Prostate gland (tissue), 2 donors: ENCODE data around the gene ITGB2. TPM values are rescaled to one million over a fixed set of nuclear protein-coding genes. Genes with fewer than 3 reads are reported as not detected.

ENCODE experiments used
- DNase-seq: peaks from one replicate; pipeline ENCODE4 v3.0.0-alpha.2; 2019; ENCODE audit warnings: low spot score
- H3K27ac ChIP-seq, 2 donors: fragments of 200-600 bp; sonication (generic); 2 replicates each; pipeline ENCODE4 v1.5.1; 2017 to 2019
- H3K27me3 ChIP-seq: fragments of 200-600 bp; sonication (generic); replicated peaks from 2 replicates; pipeline ENCODE4 v1.5.1; 2019; ENCODE audit not compliant: insufficient read depth
- H3K36me3 ChIP-seq, 2 donors: fragments of 200-600 bp; sonication (generic); 1 replicate in 1 of 2; 2 replicates in 1 of 2; pipeline versions ENCODE4 v1.5.1 to v1.8.1; 2017 to 2019
- H3K4me1 ChIP-seq: fragments of 200-600 bp; sonication (generic); replicated peaks from 2 replicates; pipeline ENCODE4 v1.5.1; 2019
- H3K4me3 ChIP-seq, 2 donors: fragments of 200-600 bp; sonication (generic); 2 replicates each; pipeline ENCODE4 v1.5.1; 2017 to 2019
- H3K9me3 ChIP-seq: fragments of 200-600 bp; sonication (generic); 2 replicates; pipeline ENCODE4 v1.5.1; 2017
- POLR2A ChIP-seq: fragments of 450-650 bp; IDR thresholded peaks from one replicate; pipeline ENCODE4 v1.6.1; 2016; ENCODE audit warnings: antibody characterized with exemption, mild to moderate bottlenecking
- POLR2AphosphoS5 ChIP-seq: sonication (generic); formaldehyde crosslinking; IDR thresholded peaks from one replicate; pipeline ENCODE4 v1.6.1; 2017; ENCODE audit warnings: antibody characterized with exemption
- WGBS: methylation state at CpG from one replicate; pipeline ENCODE4 v1.1.5; 2018; 5-methylcytosine and 5-hydroxymethylcytosine counted together
- intact Hi-C: fragments of 100-400 bp; cut with DNase I; formaldehyde crosslinking; loops from one replicate; pipeline ENCODE4 v1.14.2; 2022
- total RNA-seq, 2 donors: library from RNA; depleted of rRNA; stranded (reverse); fragments of >200 nt; gene quantifications; one replicate each; pipeline ENCODE4 v1.1.0, GENCODE V29; 2016
- TF ChIP-seq, protein P1 (sequence below), 4 experiments: fragments of 200-600 bp in 2 of 4; fragments of 450-650 bp in 2 of 4; sonication (generic) in 2 of 4; IDR thresholded peaks; 1 replicate in 3 of 4; 2 replicates in 1 of 4; pipeline ENCODE4 v1.5.1; 2016 to 2019; ENCODE audit warnings: antibody characterized with exemption in 4 of 4, mild to moderate bottlenecking in 2 of 4, moderate library complexity in 2 of 4

ITGB2 gene
- total RNA-seq, 2 donors from 2014 or later = 23.1 to 56.1 TPM

DNA sequence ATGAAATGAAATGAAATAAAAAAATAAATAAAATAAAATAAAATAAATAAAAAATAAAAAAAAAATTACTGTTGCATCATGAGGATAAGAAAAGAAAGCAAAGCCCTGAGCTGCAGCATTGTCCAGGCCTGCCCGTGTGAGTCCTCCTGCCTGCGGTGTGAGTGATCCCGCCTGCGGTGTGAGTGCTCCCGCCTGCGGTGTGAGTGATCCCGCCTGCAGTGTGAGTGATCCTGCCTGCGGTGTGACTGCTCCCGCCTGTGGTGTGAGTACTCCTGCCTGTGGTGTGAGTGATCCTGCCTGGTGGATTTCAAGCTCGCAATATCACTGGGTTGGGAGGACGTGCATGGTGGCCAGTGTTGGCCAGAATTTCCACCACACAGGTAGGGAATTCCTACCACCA lies 24.8 kb downstream of the ITGB2 start:
- Histone ChIP-seq H3K36me3 (no peaks in the 10 kb centered on the region), H3K27ac (no peak overlapping the region), H3K27me3 (no peaks in the 10 kb centered on the region), H3K4me1 (no peaks in the 10 kb centered on the region), H3K4me3 (no peak overlapping the region), H3K9me3 (no peaks in the 10 kb centered on the region)
- no peak for DNase-seq
- WGBS = 87% methylated on average over 11 of the region's 11 CpGs
- intact Hi-C loops = no loop called here
- TF ChIP-seq, protein P1, sequence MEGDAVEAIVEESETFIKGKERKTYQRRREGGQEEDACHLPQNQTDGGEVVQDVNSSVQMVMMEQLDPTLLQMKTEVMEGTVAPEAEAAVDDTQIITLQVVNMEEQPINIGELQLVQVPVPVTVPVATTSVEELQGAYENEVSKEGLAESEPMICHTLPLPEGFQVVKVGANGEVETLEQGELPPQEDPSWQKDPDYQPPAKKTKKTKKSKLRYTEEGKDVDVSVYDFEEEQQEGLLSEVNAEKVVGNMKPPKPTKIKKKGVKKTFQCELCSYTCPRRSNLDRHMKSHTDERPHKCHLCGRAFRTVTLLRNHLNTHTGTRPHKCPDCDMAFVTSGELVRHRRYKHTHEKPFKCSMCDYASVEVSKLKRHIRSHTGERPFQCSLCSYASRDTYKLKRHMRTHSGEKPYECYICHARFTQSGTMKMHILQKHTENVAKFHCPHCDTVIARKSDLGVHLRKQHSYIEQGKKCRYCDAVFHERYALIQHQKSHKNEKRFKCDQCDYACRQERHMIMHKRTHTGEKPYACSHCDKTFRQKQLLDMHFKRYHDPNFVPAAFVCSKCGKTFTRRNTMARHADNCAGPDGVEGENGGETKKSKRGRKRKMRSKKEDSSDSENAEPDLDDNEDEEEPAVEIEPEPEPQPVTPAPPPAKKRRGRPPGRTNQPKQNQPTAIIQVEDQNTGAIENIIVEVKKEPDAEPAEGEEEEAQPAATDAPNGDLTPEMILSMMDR (IDR thresholded peaks at IDR 0.05) = no peak
- TF ChIP-seq POLR2A (no peak), POLR2AphosphoS5 (no peak)

DNA sequence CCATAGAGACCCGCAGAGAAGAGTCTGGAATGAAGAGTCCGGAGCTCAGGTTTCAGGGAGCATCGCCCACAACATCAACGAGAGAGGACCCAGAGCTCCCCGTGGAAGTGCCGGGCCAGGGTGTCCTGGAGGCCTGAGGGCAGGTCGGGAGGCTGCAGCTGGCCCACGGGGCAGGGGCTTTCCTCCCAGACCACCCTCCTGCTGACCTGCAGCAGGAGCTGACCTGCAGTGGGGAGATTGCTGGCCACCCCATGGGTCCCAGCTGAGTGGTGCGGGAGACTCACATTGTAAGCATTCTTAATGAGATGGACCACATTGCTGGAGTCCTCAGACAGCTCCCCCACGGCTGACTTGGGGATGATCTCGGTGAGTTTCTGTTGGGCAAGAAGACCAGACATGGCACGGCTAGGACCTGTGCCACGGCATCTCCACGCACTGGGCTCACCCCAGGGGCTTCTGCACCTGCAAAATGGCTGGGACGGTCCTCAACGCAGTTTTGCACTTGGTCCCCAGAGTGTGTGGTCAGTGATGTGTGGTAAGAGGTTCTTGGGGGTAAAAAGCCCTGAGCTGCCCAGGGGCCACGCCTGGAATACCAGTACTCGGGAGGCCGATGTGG lies 25.9 kb downstream of the ITGB2 start:
- no peaks in the 10 kb centered on the region for H3K4me1 ChIP-seq
- 87% methylated on average over 18 of the region's 19 CpGs for WGBS
- TF ChIP-seq, protein P1 (IDR thresholded peaks at IDR 0.05) = no peak
- no peak for TF ChIP-seq POLR2A
- no peak for TF ChIP-seq POLR2AphosphoS5
- H3K36me3 ChIP-seq = no peaks in the 10 kb centered on the region
- no peaks in the 10 kb centered on the region for H3K9me3 ChIP-seq
- intact Hi-C loops = no loop called here
- H3K27me3 ChIP-seq = no peaks in the 10 kb centered on the region
- no peak overlapping the region for H3K27ac ChIP-seq
- H3K4me3 ChIP-seq = no peak overlapping the region
- DNase-seq = no peak

DNA sequence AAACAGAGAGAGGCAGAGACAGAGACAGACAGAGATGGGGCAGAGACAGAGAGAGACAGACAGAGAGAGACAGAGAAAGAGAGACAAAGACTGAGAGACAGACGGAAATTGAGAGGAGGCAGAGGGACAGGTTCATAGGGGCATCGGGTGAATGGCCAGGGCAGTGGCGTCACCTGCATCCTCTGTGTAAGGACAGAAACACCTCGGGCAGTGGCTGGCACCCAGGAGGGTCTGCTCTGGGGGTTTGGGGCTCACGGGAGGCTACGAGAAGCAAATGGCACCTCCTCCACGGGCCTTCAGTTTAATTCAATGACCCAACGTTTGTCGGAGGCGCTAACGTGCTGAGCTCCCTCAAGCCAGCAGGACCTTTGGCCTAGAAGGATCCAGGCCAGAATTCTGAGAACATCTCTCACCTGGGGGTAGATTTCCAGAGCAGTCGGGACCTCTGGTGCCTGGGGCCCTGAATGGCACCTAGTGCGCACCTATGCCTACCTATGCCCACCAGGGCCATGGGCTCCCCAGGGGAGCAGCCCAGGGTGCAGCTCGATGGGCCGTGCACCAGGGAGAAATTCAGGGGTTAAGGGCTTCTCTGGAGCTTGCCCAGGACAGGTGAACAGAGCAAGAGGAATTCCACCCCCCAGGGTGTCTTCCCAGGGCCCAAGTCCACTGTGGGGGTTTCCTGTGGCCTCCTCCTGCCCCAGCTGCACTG lies 26.6 kb downstream of the ITGB2 start:
- intact Hi-C loops = loop anchor here (1.0 kb wide), 1 partner anchor 38 kb away; no protein-coding TSS in a partner anchor
- WGBS = 85% methylated on average over 15 of the region's 15 CpGs
- Histone ChIP-seq H3K4me1 (no peaks in the 10 kb centered on the region), H3K27me3 (no peaks in the 10 kb centered on the region), H3K27ac (no peak overlapping the region), H3K4me3 (no peak overlapping the region), H3K36me3 (no peaks in the 10 kb centered on the region), H3K9me3 (no peaks in the 10 kb centered on the region)
- TF ChIP-seq POLR2AphosphoS5 (no peak), POLR2A (no peak)
- TF ChIP-seq, protein P1 (IDR thresholded peaks at IDR 0.05) = no peak
- no peak for DNase-seq

DNA sequence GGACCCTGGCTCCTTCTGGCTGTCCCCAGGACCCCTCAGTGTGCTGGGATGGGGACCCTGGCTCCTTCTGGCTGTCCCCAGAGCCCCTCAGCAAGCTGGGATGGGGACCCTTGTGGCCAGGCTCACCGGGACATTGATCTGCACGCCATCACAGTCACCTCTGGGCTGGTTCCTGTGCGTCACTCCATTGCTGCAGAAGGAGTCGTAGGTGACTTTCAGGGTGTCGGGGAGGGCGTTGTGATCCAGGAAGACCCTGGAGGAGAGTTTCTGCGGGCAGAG lies 27.5 kb downstream of the ITGB2 start:
- no peaks in the 10 kb centered on the region for H3K36me3 ChIP-seq
- WGBS = 91% methylated on average over 7 of the region's 7 CpGs
- H3K4me3 ChIP-seq = no peak overlapping the region
- TF ChIP-seq POLR2AphosphoS5 (no peak), POLR2A (no peak)
- TF ChIP-seq, protein P1 (IDR thresholded peaks at IDR 0.05) = no peak
- DNase-seq = no peak
- no peaks in the 10 kb centered on the region for H3K9me3 ChIP-seq
- H3K27ac ChIP-seq = no peak overlapping the region
- intact Hi-C loops = loop anchor here (1.0 kb wide), 1 partner anchor 39 kb away; no protein-coding TSS in a partner anchor
- H3K27me3 ChIP-seq = no peaks in the 10 kb centered on the region
- H3K4me1 ChIP-seq = no peaks in the 10 kb centered on the region
